ENCODE results near the gene LCLAT1. TPM values are rescaled to one million over a fixed set of nuclear protein-coding genes. Genes with fewer than 3 reads are reported as not detected.
A peak's percentile ranks its signal among the peaks of the same experiment; 100 is the strongest.

Gene LCLAT1
- total RNA-seq, 4 donors from 2014 or later: 24.9 to 62.9 (median 36.3) TPM

- TF ChIP-seq EP300 (IDR thresholded peaks at IDR 0.05) (no peak), POLR2A (IDR thresholded peaks at IDR 0.05; ENCODE audit: low read depth) (no peak), CTCF (IDR thresholded peaks at IDR 0.05) (no peak), POLR2AphosphoS5 (IDR thresholded peaks at IDR 0.05) (no peak)
- Histone ChIP-seq H3K27ac (replicated peaks in 1 of 4) (peak overlapping the region in 3 of 4 donors; percentile 8 to 71 (median 50)), H3K4me3 (no peak overlapping the region), H3K27me3 (no peaks in the 10 kb centered on the region), H3K9me3 (no peaks in the 10 kb centered on the region), H3K36me3 (no peaks in the 10 kb centered on the region), H3K4me1 (peaks cover 19 to 74% (median 62%) of the 10 kb centered on the region in 4 donors)
- DNase-seq (ENCODE audit: extremely low spot score): no peak
- 62% methylated on average over 5 of the region's 5 CpGs for WGBS
- intact Hi-C loops (cut with DNase I): no loop called here
Measured at GRCh38 chr2:30402441-30403182, 44.4 kb upstream of the LCLAT1 start.

GRCh38 chr2:30403592-30404312 lies 43.3 kb upstream of the LCLAT1 start:
- no peak for DNase-seq (ENCODE audit: extremely low spot score)
- Histone ChIP-seq H3K4me1 (peaks cover 30 to 85% (median 73%) of the 10 kb centered on the region in 4 donors), H3K36me3 (no peaks in the 10 kb centered on the region), H3K4me3 (no peak overlapping the region), H3K27me3 (no peaks in the 10 kb centered on the region), H3K27ac (replicated peaks in 1 of 4) (peak overlapping the region; percentile 26 to 71 (median 46)), H3K9me3 (no peaks in the 10 kb centered on the region)
- WGBS: 62% methylated on average over 7 of the region's 7 CpGs
- intact Hi-C loops (cut with DNase I): no loop called here
- TF ChIP-seq POLR2AphosphoS5 (IDR thresholded peaks at IDR 0.05) (no peak), EP300 (IDR thresholded peaks at IDR 0.05) (no peak), CTCF (IDR thresholded peaks at IDR 0.05) (no peak), POLR2A (IDR thresholded peaks at IDR 0.05; ENCODE audit: low read depth) (no peak)

GRCh38 chr2:30404319-30405259 lies 42.5 kb upstream of the LCLAT1 start:
- no peak for DNase-seq (ENCODE audit: extremely low spot score)
- Histone ChIP-seq H3K4me3 (no peak overlapping the region), H3K27me3 (no peaks in the 10 kb centered on the region), H3K4me1 (peaks cover 38 to 94% (median 82%) of the 10 kb centered on the region in 4 donors), H3K9me3 (no peaks in the 10 kb centered on the region), H3K27ac (replicated peaks in 1 of 4) (peak overlapping the region; percentile 26 to 71 (median 46)), H3K36me3 (no peaks in the 10 kb centered on the region)
- intact Hi-C loops (cut with DNase I): loop anchor here (5.0 kb wide), 1 partner anchor 42 kb away; no protein-coding TSS in a partner anchor
- TF ChIP-seq POLR2AphosphoS5 (IDR thresholded peaks at IDR 0.05) (no peak), POLR2A (IDR thresholded peaks at IDR 0.05; ENCODE audit: low read depth) (no peak), EP300 (IDR thresholded peaks at IDR 0.05) (no peak), CTCF (IDR thresholded peaks at IDR 0.05) (no peak)
- 33% methylated on average over 12 of the region's 12 CpGs for WGBS

- WGBS: 87% methylated on average over 1 of the region's 1 CpG
- no peaks in the 10 kb centered on the region for H3K36me3 ChIP-seq
- H3K4me3 ChIP-seq: no peak overlapping the region
- no peaks in the 10 kb centered on the region for H3K27me3 ChIP-seq
- no peaks in the 10 kb centered on the region for H3K9me3 ChIP-seq
- intact Hi-C loops (cut with DNase I): loop anchor here (5.0 kb wide), 1 partner anchor 43 kb away; no protein-coding TSS in a partner anchor
- H3K4me1 ChIP-seq: peaks cover 40 to 94% (median 81%) of the 10 kb centered on the region in 4 donors
- TF ChIP-seq EP300 (IDR thresholded peaks at IDR 0.05): no peak
- TF ChIP-seq CTCF (IDR thresholded peaks at IDR 0.05): no peak
- peak overlapping the region in 2 of 4 donors; percentile 26 to 71 for H3K27ac ChIP-seq (replicated peaks in 1 of 4)
- DNase-seq (ENCODE audit: extremely low spot score): no peak
Measured at GRCh38 chr2:30405260-30405605, 41.8 kb upstream of the LCLAT1 start.
